Measurements from ENCODE around the gene AMOTL2. TPM values are rescaled to one million over a fixed set of nuclear protein-coding genes. Genes with fewer than 3 reads are reported as not detected.

AMOTL2 gene
- total and polyA plus RNA-seq, 4 donors, result 4.2 to 16.7 (median 9.4) TPM

DNA sequence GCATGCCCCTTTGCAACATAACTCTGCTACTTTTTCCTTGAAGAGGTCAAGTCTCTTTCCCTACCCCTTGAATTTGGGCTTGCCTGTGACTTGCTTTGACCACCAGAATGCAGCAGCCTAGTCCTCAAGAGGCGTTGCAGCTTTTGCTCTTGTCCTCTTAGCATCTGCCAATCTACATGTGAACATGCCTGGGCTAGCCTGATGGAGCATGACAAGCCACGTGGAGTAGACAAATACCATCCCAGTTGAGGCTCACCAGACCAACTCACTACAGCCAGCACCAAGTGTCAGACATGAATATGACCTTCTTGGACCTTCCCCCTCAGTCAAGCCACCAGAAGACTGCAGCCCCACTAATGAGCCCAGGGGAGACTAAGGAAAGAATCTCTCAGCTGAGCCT, 32.9 kb downstream of the AMOTL2 start:
- DNase-seq (ENCODE audit: low spot score), result no peak
- peaks cover 0 to 7% (median 0%) of the 10 kb centered on the region in 4 donors for H3K36me3 ChIP-seq (ENCODE audit: control insufficient read depth in 4 of 4, insufficient read depth in 3 of 4, low read depth in 1 of 4, low read length in 3 of 4)
- WGBS, result 84% methylated on average over 2 of the region's 2 CpGs
- TF ChIP-seq, protein P1, sequence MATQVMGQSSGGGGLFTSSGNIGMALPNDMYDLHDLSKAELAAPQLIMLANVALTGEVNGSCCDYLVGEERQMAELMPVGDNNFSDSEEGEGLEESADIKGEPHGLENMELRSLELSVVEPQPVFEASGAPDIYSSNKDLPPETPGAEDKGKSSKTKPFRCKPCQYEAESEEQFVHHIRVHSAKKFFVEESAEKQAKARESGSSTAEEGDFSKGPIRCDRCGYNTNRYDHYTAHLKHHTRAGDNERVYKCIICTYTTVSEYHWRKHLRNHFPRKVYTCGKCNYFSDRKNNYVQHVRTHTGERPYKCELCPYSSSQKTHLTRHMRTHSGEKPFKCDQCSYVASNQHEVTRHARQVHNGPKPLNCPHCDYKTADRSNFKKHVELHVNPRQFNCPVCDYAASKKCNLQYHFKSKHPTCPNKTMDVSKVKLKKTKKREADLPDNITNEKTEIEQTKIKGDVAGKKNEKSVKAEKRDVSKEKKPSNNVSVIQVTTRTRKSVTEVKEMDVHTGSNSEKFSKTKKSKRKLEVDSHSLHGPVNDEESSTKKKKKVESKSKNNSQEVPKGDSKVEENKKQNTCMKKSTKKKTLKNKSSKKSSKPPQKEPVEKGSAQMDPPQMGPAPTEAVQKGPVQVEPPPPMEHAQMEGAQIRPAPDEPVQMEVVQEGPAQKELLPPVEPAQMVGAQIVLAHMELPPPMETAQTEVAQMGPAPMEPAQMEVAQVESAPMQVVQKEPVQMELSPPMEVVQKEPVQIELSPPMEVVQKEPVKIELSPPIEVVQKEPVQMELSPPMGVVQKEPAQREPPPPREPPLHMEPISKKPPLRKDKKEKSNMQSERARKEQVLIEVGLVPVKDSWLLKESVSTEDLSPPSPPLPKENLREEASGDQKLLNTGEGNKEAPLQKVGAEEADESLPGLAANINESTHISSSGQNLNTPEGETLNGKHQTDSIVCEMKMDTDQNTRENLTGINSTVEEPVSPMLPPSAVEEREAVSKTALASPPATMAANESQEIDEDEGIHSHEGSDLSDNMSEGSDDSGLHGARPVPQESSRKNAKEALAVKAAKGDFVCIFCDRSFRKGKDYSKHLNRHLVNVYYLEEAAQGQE (IDR thresholded peaks at IDR 0.05), result no peak
- TF ChIP-seq FOXA1 (IDR thresholded peaks at IDR 0.05) (no peak), HNF4G (IDR thresholded peaks at IDR 0.05) (no peak), RAD21 (IDR thresholded peaks at IDR 0.05) (no peak)
- H3K9me3 ChIP-seq (ENCODE audit: control insufficient read depth in 4 of 4, low read length in 3 of 4), result no peaks in the 10 kb centered on the region
- H3K4me3 ChIP-seq (ENCODE audit: low read depth in 1 of 3, low read length in 3 of 3), result no peak overlapping the region
- H3K9ac ChIP-seq (ENCODE audit: low read depth in 1 of 2, low read length in 2 of 2), result no peak overlapping the region
- H3K27ac ChIP-seq (ENCODE audit: low read depth in 1 of 2, low read length in 2 of 2), result no peak overlapping the region
- no peaks in the 10 kb centered on the region for H3K27me3 ChIP-seq (ENCODE audit: control insufficient read depth in 4 of 4, insufficient read depth in 4 of 4, low read length in 3 of 4)
- H3K4me1 ChIP-seq (ENCODE audit: control insufficient read depth in 4 of 4, insufficient read depth in 4 of 4, low read length in 3 of 4), result no peaks in the 10 kb centered on the region

DNA sequence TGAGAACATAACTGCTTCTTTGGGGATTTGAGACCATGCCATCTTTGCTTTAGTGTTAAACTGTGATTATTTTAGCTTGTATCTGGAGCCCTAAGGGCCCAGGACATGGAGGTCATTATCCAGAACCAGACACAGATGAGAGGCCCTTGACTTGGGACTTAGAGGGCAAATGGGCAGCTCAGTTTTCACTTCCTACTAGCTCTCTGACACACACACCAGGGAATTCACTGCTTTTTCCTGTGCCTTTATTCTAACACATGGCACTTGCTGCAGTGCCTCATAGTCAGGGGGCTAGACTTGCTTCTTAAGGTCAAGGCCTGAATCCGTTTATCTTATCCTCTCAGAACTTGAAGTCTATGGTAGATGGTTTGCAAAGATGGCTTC, 33.3 kb downstream of the AMOTL2 start:
- no peak overlapping the region for H3K9ac ChIP-seq (ENCODE audit: low read depth in 1 of 2, low read length in 2 of 2)
- no peak overlapping the region for H3K4me3 ChIP-seq (ENCODE audit: low read depth in 1 of 3, low read length in 3 of 3)
- no peak for DNase-seq (ENCODE audit: low spot score)
- TF ChIP-seq FOXA1 (IDR thresholded peaks at IDR 0.05) (no peak), JUND (IDR thresholded peaks at IDR 0.05) (no peak), YY1 (IDR thresholded peaks at IDR 0.05) (no peak), RAD21 (IDR thresholded peaks at IDR 0.05) (no peak), HNF4A (conservative IDR thresholded peaks at IDR 0.05) (no peak)
- TF ChIP-seq, protein P2, sequence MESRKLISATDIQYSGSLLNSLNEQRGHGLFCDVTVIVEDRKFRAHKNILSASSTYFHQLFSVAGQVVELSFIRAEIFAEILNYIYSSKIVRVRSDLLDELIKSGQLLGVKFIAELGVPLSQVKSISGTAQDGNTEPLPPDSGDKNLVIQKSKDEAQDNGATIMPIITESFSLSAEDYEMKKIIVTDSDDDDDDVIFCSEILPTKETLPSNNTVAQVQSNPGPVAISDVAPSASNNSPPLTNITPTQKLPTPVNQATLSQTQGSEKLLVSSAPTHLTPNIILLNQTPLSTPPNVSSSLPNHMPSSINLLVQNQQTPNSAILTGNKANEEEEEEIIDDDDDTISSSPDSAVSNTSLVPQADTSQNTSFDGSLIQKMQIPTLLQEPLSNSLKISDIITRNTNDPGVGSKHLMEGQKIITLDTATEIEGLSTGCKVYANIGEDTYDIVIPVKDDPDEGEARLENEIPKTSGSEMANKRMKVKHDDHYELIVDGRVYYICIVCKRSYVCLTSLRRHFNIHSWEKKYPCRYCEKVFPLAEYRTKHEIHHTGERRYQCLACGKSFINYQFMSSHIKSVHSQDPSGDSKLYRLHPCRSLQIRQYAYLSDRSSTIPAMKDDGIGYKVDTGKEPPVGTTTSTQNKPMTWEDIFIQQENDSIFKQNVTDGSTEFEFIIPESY (IDR thresholded peaks at IDR 0.05), result no peak
- TF ChIP-seq, protein P3, sequence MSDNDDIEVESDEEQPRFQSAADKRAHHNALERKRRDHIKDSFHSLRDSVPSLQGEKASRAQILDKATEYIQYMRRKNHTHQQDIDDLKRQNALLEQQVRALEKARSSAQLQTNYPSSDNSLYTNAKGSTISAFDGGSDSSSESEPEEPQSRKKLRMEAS (IDR thresholded peaks at IDR 0.05), result no peak
- TF ChIP-seq, protein P4, sequence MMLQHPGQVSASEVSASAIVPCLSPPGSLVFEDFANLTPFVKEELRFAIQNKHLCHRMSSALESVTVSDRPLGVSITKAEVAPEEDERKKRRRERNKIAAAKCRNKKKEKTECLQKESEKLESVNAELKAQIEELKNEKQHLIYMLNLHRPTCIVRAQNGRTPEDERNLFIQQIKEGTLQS (IDR thresholded peaks at IDR 0.05), result no peak
- TF ChIP-seq, protein P1 (IDR thresholded peaks at IDR 0.05), result no peak
- no peaks in the 10 kb centered on the region for H3K4me1 ChIP-seq (ENCODE audit: control insufficient read depth in 4 of 4, insufficient read depth in 4 of 4, low read length in 3 of 4)
- WGBS, result 88% methylated on average over 1 of the region's 1 CpG
- no peaks in the 10 kb centered on the region for H3K27me3 ChIP-seq (ENCODE audit: control insufficient read depth in 4 of 4, insufficient read depth in 4 of 4, low read length in 3 of 4)
- H3K36me3 ChIP-seq (ENCODE audit: control insufficient read depth in 4 of 4, insufficient read depth in 3 of 4, low read depth in 1 of 4, low read length in 3 of 4), result peaks cover 0 to 7% (median 0%) of the 10 kb centered on the region in 4 donors
- H3K9me3 ChIP-seq (ENCODE audit: control insufficient read depth in 4 of 4, low read length in 3 of 4), result no peaks in the 10 kb centered on the region
- H3K27ac ChIP-seq (ENCODE audit: low read depth in 1 of 2, low read length in 2 of 2), result no peak overlapping the region
